Measurements from ENCODE around the gene PHACTR4. TPM values are rescaled to one million over a fixed set of nuclear protein-coding genes. Genes with fewer than 3 reads are reported as not detected.

Gene PHACTR4
- total RNA-seq, 1 experiment from 2014 or later = 52.9 TPM

DNA sequence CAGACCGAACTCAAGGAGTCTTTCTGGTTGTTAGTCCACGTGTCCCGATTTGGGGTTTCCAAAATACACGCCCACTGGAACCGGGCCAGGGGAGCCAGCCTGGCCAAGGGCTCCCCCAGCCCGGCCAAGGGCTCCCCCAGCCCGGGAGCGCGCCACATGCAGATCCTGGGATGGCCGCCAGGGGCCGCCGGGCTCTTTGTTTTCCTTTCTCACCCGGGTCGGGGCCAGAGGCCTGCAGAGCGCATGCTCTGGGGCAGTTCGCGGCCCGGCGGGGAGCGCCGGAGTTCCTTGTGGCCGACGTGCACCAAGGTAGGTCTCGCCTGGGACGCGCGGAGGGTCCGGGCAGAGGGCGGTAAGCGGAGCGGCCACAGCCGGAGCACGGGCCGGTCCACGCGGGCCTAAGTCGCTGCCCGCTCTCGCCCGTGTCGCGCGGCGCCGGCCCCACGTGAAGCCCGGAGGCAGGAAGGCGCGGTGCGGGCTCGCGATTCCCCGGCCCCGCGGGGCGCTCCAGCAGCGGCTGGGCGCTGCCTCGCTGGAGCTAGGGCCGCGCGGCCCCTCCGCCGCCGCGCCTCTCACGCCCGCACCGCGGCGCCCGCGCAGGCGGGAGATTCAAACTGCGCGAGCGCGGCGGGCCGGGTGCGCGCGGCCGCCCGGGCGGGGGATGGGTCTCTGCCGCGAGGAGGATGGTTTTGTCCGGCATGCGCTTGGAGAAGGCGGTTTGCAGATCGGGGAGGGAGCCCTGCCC is 148.6 kb downstream of the PHACTR4 start (continued):
- TF ChIP-seq, protein P1, sequence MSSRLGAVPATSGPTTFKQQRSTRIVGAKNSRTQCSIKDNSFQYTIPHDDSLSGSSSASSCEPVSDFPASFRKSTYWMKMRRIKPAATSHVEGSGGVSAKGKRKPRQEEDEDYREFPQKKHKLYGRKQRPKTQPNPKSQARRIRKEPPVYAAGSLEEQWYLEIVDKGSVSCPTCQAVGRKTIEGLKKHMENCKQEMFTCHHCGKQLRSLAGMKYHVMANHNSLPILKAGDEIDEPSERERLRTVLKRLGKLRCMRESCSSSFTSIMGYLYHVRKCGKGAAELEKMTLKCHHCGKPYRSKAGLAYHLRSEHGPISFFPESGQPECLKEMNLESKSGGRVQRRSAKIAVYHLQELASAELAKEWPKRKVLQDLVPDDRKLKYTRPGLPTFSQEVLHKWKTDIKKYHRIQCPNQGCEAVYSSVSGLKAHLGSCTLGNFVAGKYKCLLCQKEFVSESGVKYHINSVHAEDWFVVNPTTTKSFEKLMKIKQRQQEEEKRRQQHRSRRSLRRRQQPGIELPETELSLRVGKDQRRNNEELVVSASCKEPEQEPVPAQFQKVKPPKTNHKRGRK (CRISPR knock-in tag; IDR thresholded peaks at IDR 0.05; ENCODE audit: borderline replicate concordance) = no peak
- peak; percentile 65; the same call in 1 of the 2 replicates for TF ChIP-seq NFATC4 (CRISPR knock-in tag; IDR thresholded peaks at IDR 0.05)
- peak; percentile 48; the same call in 1 of the 2 replicates for TF ChIP-seq CBFB (CRISPR knock-in tag; IDR thresholded peaks at IDR 0.05; ENCODE audit: low read depth)
- TF ChIP-seq IRF1 (CRISPR knock-in tag; IDR thresholded peaks at IDR 0.05) = no peak
- no peak for TF ChIP-seq HMGA2 (CRISPR knock-in tag; IDR thresholded peaks at IDR 0.05)
- TF ChIP-seq SOX15 (CRISPR knock-in tag; IDR thresholded peaks at IDR 0.05) = no peak
- TF ChIP-seq ZBTB21 (CRISPR knock-in tag; IDR thresholded peaks at IDR 0.05; ENCODE audit: borderline replicate concordance) = 0 out of 2 replicates have a peak, but pooled peaks have one; percentile 60
- TF ChIP-seq ZNF423 (CRISPR knock-in tag; IDR thresholded peaks at IDR 0.05) = peak; percentile 22; the same call in 1 of the 2 replicates
- no peak for TF ChIP-seq ZNF121 (CRISPR knock-in tag; IDR thresholded peaks at IDR 0.05)
- peak; percentile 59; the same call in 1 of the 2 replicates for TF ChIP-seq ELF4 (CRISPR knock-in tag; IDR thresholded peaks at IDR 0.05; ENCODE audit: low read depth)
- TF ChIP-seq TCF7 (CRISPR knock-in tag; IDR thresholded peaks at IDR 0.05; ENCODE audit: low read depth) = no peak
- no peak for TF ChIP-seq RELA (CRISPR knock-in tag; IDR thresholded peaks at IDR 0.05; ENCODE audit: borderline replicate concordance)
- no peak for TF ChIP-seq ATF3 (CRISPR knock-in tag; conservative IDR thresholded peaks at IDR 0.05)
- TF ChIP-seq AFF4 (CRISPR knock-in tag; IDR thresholded peaks at IDR 0.05; ENCODE audit: borderline replicate concordance) = 0 out of 2 replicates have a peak, but pooled peaks have one; percentile 21
- TF ChIP-seq ZNF232 (CRISPR knock-in tag; IDR thresholded peaks at IDR 0.05) = no peak
- TF ChIP-seq SMAD3 (CRISPR knock-in tag; IDR thresholded peaks at IDR 0.05; ENCODE audit: borderline replicate concordance) = peak; percentile 14; the same call in 1 of the 2 replicates
- peak; percentile 73 for TF ChIP-seq MYBL2 (CRISPR knock-in tag; IDR thresholded peaks at IDR 0.05)
- no peak for TF ChIP-seq PREB (CRISPR knock-in tag; IDR thresholded peaks at IDR 0.05; ENCODE audit: borderline replicate concordance)
- TF ChIP-seq CREB1 (CRISPR knock-in tag; IDR thresholded peaks at IDR 0.05) = no peak
- peak; percentile 64; the same call in 1 of the 2 replicates for TF ChIP-seq E2F5 (CRISPR knock-in tag; IDR thresholded peaks at IDR 0.05)
- TF ChIP-seq ZSCAN18 (CRISPR knock-in tag; IDR thresholded peaks at IDR 0.05) = no peak
- no peak for TF ChIP-seq JUN (CRISPR knock-in tag; IDR thresholded peaks at IDR 0.05)
- TF ChIP-seq TEAD4 (CRISPR knock-in tag; IDR thresholded peaks at IDR 0.05) = 0 out of 2 replicates have a peak, but pooled peaks have one; percentile 12
